Measurements from ENCODE around the gene HOXC13.

Gene HOXC13

DNA sequence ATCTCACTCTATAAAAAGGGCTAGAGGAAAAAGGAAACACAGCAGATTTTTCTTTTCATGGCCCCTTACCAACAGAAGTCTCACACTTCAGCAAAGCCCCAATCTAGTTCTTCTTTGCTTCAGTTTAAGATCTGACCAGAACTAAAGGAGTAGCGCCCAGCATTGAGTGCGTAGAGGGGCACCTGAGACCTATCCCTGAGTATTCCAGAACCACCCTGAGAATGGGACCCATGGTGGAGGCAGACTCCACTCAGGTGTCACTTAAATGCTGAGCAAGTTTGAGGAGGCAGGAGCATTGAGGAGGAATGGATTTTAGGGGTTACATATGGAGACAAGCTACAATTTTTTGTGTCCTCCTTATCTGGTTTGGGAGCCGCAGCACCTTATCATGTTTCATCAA lies 32.5 kb downstream of the HOXC13 start:
- DNase-seq, result no peak

DNA sequence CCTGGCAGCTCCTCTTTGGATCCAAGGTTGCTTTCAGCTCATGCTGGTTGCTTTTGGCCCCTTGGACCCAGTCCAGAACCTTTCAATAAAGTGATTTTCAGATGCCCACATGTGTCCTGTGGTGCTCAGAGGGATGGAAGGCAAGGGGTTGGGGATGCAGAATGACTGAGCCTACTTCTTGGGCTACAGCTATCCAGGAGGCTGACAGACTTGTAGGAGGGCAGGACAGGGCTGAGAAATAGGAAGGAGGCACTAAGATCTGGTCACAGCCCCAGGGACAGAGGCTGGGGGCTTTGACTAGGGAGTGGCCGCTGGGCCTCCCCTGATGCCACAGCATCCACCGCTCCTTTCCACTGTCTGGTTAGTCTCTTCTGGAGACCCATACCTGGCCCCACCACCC lies 33.1 kb downstream of the HOXC13 start:
- no peak for DNase-seq

DNA sequence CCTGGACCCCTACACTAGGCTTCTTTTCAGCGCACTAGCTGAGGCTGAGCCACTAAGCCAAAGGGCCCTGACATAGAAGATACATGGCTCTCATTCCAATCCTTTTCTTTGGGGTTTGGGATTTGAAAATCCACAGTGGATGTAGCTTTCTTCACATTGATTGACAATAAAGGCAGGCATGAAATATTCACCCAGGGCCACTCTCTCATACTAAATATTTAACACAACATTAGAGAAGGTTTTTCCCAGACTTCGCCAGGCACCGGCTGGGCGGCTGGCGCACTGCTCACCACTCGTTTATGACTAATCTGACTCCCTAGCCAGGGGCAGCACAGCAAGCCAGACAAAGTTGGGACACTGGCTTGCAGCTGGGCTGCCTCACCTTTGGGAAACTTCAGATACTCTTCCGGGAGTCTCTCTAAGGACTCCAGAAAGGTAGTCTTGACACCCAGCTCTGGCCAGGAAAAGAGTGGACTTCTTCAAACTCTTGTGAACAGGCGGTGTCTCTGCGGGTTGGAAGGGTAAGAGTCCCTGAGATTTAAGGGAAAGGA lies 33.6 kb downstream of the HOXC13 start:
- DNase-seq, result no peak

DNA sequence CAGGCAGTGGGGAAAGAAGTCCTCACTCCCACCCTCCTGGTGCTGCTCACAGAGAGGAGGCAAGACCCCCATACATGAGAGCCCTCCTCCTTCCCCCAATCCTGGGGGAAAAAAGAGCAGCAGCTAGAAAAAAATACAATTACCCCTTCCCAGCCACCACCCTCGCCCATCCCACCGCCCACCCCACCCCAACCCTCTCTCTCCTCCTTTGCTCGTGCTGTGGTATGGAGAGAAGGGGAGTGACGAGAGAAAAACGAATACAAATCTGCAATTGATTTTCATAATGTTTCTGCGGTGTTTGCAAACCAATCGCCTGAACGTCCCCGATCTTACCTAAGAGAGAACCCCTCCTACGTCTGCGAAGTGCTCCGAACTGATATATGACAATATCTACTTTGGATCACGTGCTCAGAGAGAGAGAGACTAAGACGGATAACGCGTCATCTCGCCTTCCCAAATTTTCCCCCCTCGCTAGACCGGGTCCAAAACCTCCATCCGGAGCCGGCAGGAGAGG lies 34.1 kb downstream of the HOXC13 start, which contains the start of gene HOXC11:
HOXC11 (plus strand) TSS at position 405 of the 514 bp plus-strand sequence. CDS start 116 bp downstream, outside the sequence.
- DNase-seq, result no peak

DNA sequence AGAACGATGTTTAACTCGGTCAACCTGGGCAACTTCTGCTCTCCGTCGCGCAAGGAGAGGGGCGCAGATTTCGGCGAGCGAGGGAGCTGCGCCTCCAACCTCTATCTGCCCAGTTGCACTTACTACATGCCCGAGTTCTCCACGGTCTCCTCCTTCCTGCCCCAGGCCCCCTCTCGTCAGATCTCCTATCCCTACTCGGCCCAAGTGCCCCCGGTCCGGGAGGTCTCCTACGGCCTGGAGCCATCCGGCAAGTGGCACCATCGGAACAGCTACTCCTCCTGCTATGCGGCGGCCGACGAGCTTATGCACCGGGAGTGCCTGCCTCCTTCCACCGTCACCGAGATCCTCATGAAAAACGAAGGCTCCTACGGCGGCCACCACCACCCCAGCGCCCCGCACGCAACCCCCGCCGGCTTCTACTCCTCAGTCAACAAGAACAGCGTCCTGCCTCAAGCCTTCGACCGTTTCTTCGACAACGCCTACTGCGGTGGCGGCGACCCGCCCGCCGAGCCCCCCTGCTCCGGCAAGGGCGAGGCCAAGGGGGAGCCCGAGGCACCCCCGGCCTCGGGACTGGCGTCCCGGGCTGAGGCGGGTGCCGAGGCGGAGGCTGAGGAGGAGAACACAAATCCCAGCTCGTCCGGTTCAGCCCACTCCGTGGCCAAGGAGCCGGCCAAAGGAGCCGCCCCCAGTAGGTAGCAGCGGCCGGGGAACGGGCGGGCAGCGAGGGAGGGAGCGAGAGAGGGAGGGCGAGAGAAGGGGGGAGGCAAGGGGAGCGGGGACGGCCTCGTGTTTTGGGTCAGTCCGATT lies 34.8 kb downstream of the HOXC13 start:
- DNase-seq, result no peak

DNA sequence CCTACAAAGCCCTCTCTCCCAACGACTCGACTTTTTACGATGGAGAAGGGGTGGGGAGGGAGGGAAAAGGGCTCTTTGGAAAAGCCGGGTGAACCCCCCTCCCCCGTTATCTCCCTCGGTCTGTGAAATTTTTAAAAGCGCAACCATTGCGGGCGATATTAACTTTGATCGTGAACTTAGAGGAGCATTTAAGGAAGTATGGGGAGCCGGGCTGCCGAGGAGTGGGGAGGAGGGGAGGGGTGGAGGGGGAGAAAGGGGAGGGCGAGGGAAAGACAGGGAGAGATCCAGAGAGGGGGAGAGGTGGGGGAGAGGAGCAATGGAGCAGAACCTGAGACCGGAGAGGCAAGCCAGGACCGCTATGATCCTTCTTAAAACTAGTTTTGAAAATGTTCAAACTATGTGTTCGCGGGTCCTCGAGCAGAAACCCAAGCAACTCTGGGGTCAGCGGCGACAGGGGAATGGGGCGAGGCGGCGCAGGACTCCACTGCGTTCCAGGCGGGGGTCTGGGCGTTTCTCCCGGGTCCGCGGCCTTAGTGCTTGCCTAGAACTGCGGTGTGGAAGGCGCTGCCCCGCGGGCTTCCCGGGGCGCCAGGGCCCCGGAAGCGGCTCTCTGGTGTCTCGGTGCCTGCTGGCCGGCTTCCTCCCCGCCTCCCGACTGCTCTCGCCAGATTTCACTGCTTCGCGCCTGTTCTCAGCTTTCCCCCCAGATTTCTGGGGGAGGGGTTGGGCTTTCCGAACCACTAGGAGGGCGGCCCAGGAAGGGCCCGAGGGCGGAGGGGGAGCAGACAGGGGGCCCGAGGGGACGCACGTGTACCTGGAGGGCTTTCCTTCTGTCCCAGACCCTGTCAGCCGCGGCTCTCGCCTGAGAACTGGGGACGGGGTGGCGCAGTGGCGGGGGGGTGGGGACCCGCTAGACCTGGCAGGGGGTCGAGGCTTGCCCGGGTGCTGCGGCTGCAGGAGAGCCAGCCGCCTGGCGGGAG lies 35.7 kb downstream of the HOXC13 start, which contains the start of gene HOTAIR:
HOTAIR (minus strand) TSS at position 871 of the 980 bp plus-strand sequence.
- peak; percentile 64 for DNase-seq

DNA sequence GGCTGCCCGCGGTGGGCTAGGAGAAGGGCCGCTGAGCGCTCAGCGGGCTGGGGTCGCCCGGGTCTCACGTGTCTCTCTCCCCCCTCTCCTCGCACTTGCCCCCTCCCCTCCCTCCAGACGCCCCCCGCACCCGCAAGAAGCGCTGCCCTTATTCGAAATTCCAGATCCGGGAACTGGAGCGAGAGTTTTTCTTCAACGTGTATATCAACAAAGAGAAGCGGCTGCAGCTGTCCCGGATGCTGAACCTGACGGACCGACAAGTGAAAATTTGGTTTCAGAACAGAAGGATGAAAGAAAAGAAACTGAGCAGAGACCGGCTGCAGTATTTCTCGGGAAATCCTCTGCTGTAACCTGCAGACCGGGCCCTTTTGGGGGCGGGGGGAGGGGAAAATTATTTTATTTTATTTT lies 36.4 kb downstream of the HOXC13 start:
- no peak for DNase-seq

DNA sequence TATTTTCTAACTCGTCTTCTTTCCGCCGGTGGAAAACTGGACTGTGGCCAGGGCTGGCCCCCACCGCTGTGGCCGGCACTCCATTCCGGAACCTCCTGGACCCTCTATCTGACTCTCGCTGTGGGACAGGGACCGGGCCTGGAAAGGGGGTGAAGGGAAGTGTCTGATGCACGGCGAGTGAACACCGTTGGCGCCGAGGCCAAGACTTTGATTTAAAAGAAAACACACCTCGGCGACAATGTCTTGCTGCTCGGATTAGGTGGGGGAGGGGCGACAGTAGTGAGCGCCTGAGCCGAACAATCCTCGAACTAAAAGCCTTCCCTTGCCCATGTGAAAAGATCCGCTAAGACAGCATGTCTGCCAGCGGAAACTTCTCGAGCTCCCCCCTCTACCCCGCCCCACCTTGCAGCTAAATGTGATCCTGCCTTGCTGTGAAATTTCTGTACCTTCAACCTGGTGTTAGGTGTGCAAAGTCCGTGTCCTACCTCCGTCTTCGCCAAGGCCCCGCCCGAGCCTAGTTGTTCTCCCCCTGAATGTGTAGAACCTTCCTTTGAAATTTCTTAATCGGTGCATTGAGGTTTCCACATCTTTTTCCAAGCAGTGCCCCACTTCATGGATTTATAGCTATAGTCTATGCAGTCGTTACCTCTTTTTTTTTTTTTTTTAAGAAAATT lies 37.0 kb downstream of the HOXC13 start:
- no peak for DNase-seq

DNA sequence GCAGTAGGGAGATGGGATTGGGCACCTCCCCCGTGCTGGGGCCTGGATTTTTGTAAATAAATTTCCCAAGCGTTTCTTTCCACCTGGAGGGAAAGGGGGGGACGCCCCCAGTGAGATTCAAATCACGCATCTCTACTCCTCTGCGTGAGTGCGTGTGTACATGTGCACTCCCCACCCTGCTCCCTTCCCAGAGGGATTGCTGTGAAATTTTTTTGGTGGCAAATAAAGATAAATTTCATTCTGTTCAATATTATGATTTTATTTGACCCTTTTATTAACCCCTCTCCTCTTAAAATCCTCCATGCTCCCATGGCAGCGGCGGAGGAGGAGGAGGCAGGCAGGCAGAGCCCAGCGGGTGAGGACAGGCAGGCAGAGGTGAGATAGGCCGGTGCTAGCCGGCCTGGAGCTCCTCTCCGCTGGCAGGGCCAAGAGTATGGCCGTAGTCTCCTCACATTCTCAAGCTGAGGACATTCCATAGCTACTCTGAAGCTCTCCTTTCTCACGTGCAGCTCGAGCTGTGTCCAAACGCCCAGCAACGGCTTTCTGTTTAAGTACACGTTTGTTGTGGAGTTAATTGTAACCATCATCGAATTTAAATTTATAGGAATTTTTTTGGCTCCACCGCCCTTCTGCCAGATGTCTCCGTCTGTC lies 37.7 kb downstream of the HOXC13 start:
- DNase-seq, result no peak

DNA sequence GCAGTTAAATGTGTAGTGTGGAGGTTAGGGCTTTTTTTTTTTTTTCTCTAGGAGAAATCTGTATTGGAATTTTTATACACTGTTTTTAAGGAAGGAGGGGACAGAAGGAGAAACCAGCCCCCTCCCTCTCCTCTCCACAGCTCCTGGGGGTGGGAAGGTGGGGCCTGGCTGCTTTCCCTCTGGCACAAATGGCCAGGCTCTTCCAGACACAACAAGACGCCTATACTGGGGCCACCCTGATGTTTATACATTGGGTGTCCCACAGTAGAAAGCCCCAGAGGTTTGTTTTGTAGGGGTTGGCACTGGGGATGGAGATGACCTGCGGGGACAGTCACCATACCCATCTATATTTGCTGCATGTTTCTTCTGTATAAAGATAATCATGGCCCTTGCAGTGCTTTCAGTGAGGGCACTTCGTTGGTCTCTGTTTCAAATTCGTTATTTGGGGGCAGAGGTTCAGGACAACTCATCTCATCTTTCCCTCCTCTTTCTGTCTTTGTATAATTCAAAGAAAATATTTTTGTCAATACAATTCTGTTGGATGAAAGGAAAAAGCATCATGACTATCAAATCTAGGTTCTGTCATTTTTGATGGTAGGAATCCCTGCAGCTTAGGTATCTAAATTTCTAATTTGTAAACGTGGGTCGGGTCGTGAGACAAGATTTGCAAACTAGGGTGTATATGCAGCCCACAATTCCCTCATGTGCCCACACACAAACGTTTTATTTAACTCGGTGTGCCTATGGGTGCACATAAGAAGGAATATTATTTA lies 38.4 kb downstream of the HOXC13 start:
- DNase-seq, result no peak

DNA sequence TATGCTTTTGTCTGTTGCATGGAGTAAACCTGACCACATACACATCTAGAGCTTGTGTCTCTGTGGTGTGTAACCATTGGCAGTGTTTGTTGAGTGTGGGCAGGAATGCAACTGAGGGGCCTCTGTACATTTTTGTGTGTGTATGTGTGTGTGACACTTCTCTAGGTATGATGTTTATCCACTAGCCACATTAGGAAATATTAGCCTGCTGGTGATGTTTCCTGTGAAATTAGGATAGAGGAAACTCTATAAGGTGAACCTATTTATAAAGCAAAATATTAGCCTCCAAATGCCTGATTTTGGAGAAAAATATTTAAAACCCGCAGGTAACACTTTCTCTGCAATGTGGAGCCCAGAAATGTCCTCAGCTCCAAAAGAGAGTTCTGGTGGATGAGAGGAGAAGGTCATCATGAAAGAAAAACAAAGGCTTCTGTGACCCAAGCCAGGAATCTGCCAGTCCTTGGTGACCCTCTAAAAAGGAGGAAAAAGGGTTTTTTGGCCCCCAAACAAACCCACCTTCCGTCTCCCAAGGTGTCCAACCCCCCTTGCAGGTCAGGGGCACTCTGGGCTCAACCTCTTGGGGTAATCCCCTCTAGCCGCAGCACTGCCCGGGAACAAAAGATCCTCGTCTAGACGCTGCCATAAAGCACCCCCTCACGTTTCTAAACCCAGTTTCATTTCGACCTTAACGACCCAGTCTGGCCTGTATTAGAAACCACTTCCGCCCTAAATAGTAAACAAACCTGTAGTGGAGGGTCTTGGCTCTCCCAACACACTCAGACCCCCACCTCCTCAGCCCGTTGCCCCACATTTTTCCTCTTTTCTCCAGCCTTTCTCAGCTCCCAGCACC lies 39.2 kb downstream of the HOXC13 start:
- DNase-seq, result no peak

DNA sequence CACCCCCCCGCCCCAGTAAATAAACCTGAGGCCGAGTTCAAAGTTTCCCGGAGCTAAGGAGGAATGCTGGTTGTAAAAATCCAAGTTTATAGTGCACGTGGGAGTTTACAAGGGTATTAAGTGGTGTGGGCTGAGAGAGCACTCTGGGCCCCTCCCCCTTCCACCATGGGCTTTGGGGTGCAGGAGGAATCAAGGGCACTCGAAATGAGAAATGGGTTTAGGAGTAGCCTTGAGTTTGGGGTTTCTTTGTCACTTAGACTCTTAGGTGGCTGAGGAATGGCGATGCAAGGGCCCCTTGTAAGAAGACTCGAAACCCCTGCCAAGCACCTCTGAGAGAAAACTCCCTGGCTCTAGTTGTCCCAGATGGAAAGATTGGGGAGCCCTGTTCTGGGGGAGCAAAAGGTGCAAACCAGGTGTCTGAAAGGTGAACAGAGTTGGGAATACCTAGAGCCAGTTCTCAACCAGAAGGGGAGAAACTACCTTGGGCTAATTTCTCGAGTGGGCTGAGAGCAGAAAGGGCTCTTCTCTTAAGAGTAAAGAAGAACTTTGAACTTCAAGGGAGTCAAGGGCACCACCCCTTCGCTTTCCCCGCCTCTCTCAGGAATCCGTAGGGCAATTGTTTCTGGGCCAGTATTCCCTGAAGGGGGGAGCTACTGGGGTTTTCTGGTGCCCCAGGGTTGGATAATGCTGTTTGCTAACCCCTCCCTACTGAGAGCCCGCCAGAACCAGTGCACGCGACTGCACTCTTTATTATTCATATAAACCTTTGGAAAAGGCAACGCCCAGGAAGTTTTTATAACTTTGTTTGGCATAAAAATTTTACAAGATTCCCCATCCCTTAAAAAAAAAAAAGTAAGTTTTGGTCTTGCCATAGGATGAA lies 40.1 kb downstream of the HOXC13 start:
- no peak for DNase-seq

DNA sequence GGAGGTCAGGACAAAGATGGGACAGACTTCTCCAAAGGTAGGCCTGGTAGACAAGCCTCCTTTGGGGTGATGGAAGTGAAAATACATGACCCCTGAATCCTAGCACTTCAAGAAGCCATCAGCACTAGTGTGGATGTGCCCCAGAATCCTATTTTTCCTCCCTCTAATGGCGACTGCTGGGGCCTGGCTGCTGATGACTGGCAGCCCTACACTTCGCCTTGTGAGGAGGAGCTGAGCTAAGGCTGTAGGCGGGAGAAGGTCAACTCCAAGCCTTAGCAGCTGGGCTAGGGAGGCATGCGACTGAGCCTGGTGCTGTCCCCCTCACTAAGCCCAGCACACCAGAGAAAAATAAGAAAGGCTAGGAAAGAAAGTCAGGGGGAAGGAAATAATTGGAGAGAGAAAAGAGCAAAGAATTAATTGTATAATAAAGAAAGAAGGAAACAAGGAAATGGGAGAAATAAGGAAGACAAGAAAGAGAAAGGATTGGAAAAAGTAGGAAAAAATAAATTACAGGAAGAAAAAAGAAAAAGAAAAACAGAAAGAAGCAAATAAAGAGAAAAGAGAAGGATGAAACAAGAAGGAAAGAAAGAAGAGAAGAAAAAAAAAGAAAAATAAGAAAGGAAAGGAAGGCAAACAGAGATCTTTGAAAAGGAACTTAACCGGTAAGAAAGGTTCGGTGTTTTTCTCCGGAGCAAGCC lies 41.6 kb downstream of the HOXC13 start:
- DNase-seq, result peak; percentile 46

DNA sequence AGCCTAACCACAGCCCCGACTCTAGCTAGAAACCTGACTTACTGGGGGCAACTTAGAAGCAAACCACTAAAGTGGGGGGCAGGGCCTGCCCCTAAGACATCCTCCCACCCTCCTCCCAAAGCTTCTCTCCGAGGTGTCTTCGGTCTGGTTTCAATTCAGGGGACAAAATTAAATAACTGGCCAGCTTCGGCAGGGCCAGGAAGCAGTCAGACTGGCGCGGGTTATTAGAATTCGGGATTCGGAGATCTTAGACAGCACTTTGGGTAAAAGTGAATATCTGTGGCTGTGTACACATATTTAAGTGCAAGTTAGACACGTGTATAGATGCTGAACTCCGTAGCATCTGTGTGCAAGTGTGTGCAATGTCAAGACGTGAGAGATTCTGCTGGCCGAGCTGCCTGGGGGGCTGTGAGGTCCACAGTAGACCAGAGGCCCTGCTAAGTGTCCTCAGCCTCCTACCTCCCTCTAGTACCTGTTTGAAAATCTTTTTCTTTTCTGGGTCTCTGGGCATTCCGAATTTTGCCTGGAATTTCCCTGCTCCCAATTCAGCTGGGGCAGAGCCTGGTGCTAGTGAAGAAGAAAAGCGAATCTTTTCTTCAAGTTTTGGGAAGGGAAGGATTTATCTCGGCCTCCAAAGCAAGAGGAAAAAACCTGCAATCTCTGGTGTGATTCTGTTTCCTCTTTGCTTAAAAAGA lies 42.3 kb downstream of the HOXC13 start:
- no peak for DNase-seq

DNA sequence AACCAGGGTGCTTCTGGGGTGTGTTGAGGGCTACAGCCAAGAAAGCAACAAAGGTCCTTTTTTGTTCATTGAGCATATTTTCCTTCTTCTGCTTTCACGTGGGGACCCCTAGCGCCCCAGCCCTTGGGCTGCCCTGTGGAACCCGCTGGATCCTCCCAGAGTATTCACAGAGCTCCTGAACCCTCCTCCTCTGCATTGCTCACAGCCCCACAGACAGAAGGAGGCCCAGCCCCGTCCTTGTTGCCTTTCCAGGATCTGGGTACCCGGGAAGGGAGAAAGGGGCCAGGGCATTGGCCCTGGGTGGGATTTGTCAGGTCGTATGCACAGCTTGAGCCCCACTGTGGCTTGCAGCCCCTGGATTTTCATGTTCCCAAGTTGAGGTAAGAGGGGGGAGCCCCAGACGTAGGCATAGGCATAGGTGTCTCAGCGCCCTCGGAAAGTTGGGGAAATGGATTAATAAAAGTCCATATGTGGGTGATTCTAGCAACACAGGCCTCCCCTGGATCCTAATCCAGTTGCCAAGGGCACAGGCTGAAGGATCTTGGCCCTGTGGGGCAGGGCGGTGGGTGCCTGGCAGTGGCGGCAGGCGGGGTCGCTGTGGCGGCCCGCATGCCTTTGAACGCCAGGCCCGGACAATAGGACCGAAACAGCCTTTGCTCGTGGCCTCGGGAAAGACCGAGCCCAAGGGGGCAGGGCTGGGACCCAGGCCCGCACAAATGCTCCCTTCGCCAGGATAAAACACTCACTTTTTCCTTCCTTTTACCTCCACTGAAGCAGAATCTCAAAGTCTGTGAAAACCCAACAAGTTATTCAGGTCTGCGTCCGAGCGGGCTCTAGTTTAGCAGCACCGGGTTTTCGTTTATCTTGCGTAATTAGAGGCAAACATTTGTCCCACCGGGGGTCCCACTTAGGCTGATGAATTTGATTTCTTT lies 43.3 kb downstream of the HOXC13 start:
- no peak for DNase-seq
